OCI-LY7 (cell line): Measurements from ENCODE around the gene UBC. TPM values are rescaled to one million over a fixed set of nuclear protein-coding genes. Genes with fewer than 3 reads are reported as not detected.

ENCODE experiments used
- BruUV-seq: library from RNA; stranded (reverse); fragments of 400-500 nt; replicated peaks from 2 replicates; lab custom pipeline; 2021; lab: Mats Ljungman, UMichigan
- CTCF ChIA-PET: fragments of 300-600 bp; sonication (Branson Sonifier 250); formaldehyde crosslinking; loops from one replicate; lab custom pipeline; 2022; ENCODE audit warnings: antibody characterized with exemption; ENCODE audit not compliant: unreplicated experiment; lab: Charles Lee
- POLR2A ChIA-PET: fragments of 300-600 bp; sonication (Branson Sonifier 250); formaldehyde crosslinking; loops from one replicate; lab custom pipeline; 2022; ENCODE audit warnings: antibody characterized with exemption; lab: Charles Lee
- DNase-seq: peaks from one replicate; pipeline ENCODE4 v3.0.0-alpha.2; 2015; ENCODE audit warnings: low spot score
- H2AFZ ChIP-seq: fragments of 200-600 bp; sonication (generic), shearing (Covaris generic); 2 replicates; pipeline ENCODE4 v1.6.1; 2014; ENCODE audit warnings: mild to moderate bottlenecking, antibody characterized with exemption, low read length, moderate library complexity
- H3K27ac ChIP-seq: fragments of 200-600 bp; sonication (generic); 2 replicates; pipeline ENCODE4 v1.5.1; 2014; ENCODE audit warnings: mixed run types, low read depth, mild to moderate bottlenecking, moderate library complexity, low read length, inconsistent platforms; ENCODE audit not compliant: poor library complexity, severe bottlenecking
- H3K36me3 ChIP-seq: fragments of 200-600 bp; sonication (generic); 2 replicates; pipeline ENCODE4 v1.6.1; 2014; ENCODE audit warnings: mild to moderate bottlenecking, antibody characterized with exemption, low read length, moderate library complexity, mixed read lengths; ENCODE audit not compliant: insufficient read depth
- H3K4me1 ChIP-seq: fragments of 200-600 bp; sonication (generic); 2 replicates; pipeline ENCODE4 v1.5.1; 2014; ENCODE audit warnings: mild to moderate bottlenecking, low read length; ENCODE audit not compliant: insufficient read depth, poor library complexity, severe bottlenecking
- H3K4me2 ChIP-seq: fragments of 200-600 bp; sonication (generic); 2 replicates; pipeline ENCODE4 v1.6.1; 2014; ENCODE audit warnings: mild to moderate bottlenecking, low read length
- H3K4me3 ChIP-seq: fragments of 200-600 bp; sonication (generic); 2 replicates; pipeline ENCODE4 v1.5.1; 2014; ENCODE audit warnings: mild to moderate bottlenecking, low read depth, low read length; ENCODE audit not compliant: poor library complexity, severe bottlenecking
- H3K79me2 ChIP-seq: fragments of 200-600 bp; sonication (generic); 2 replicates; pipeline ENCODE4 v1.6.1; 2016; ENCODE audit warnings: low read depth, mild to moderate bottlenecking, low read length, moderate library complexity, mixed read lengths; ENCODE audit not compliant: insufficient read depth
- H3K9me2 ChIP-seq: fragments of 200-600 bp; sonication (generic); 2 replicates; pipeline ENCODE4 v1.6.1; 2016; ENCODE audit warnings: mild to moderate bottlenecking, low read length, mixed read lengths; ENCODE audit not compliant: insufficient read depth
- H3K9me3 ChIP-seq: fragments of 200-600 bp; sonication (generic); 2 replicates; pipeline ENCODE4 v1.6.1; 2014; ENCODE audit warnings: mild to moderate bottlenecking, mixed run types, low read length, mixed read lengths
- H4K20me1 ChIP-seq: fragments of 200-600 bp; sonication (generic); 2 replicates; pipeline ENCODE4 v1.6.1; 2014; ENCODE audit warnings: mild to moderate bottlenecking, antibody characterized with exemption, low read length, moderate library complexity, mixed read lengths; ENCODE audit not compliant: insufficient read depth
- CTCF ChIP-seq: fragments of 200-600 bp; sonication (generic); conservative IDR thresholded peaks from 2 replicates; pipeline ENCODE4 v1.5.1; 2014; ENCODE audit warnings: mild to moderate bottlenecking, antibody characterized with exemption, low read length, moderate library complexity, mixed read lengths
- EZH2phosphoT487 ChIP-seq: fragments of 200-600 bp; sonication (generic); IDR thresholded peaks from 2 replicates; pipeline ENCODE4 v1.6.1; 2018; ENCODE audit warnings: low read depth, borderline replicate concordance, mild to moderate bottlenecking, mixed run types, antibody characterized with exemption, low read length, moderate library complexity, mixed read lengths
- intact Hi-C: fragments of 100-400 bp; cut with micrococcal nuclease; formaldehyde crosslinking; loops from one replicate; pipeline ENCODE4 v1.10.0; 2022; ENCODE audit not compliant: unreplicated experiment
- total RNA-seq, 2 experiments: library from RNA; depleted of rRNA in 1 of 2; stranded (reverse); fragments of >200 nt in 1 of 2; shearing (Covaris generic) in 1 of 2; gene quantifications; 2 replicates each; pipeline ENCODE4 v1.2.3, GENCODE V29; 2014 to 2022

The UBC gene
- total RNA-seq, 2 experiments from 2014 or later: 431 to 616 TPM

- peak; percentile 90 for DNase-seq
- Histone ChIP-seq H3K4me2 (peak within 1 kb of the TSS; percentile 80), H3K9me2 (no peaks in the 10 kb centered on the region), H3K4me3 (peak within 1 kb of the TSS; percentile 90), H2AFZ (peak within 1 kb of the TSS; percentile 87), H4K20me1 (no peaks in the 10 kb centered on the region), H3K27ac (peak within 1 kb of the TSS; percentile 58), H3K79me2 (peaks cover 31% of the 10 kb centered on the region; the same call in 1 of the 2 replicates), H3K36me3 (peaks cover 32% of the 10 kb centered on the region; the same call in 1 of the 2 replicates), H3K4me1 (peaks cover 41% of the 10 kb centered on the region), H3K9me3 (no peaks in the 10 kb centered on the region)
- TF ChIP-seq EZH2phosphoT487 (no peak), CTCF (no peak)
- CTCF ChIA-PET: interaction anchor here (0.6 to 1.1 kb wide), 3 partner anchors 30 to 56 kb away, joined by 3 to 4 read pairs (median 3); no protein-coding TSS in a partner anchor
- POLR2A ChIA-PET: interaction anchor here (0.8 to 1.4 kb wide), 3 partner anchors 22 to 37 kb away, joined by 3 to 5 read pairs (median 5); no protein-coding TSS in a partner anchor
- intact Hi-C loops: loop anchor here (1.0 to 2.0 kb wide), 4 partner anchors 21 to 76 kb away; no protein-coding TSS in a partner anchor
- BruUV-seq: no TSS peak
These were observed 50.8 kb downstream of the UBC start, which contains the start of gene SCARB1 for GRCh38 chr12:124863416-124864325. Gene SCARB1, minus strand, starts transcription at chr12:124863864. Its CDS starts 144 bp downstream, at chr12:124863720.

- H3K4me3 ChIP-seq: peak overlapping the region; percentile 90
- POLR2A ChIA-PET: interaction anchor here (0.6 to 1.2 kb wide), 7 partner anchors 23 to 75 kb away, joined by 3 to 5 read pairs (median 3); no protein-coding TSS in a partner anchor
- CTCF ChIA-PET: interaction anchor here (0.6 to 1.1 kb wide), 3 partner anchors 30 to 1060 kb away, joined by 3 read pairs; no protein-coding TSS in a partner anchor
- intact Hi-C loops: loop anchor here (1.0 to 2.0 kb wide), 4 partner anchors 21 to 76 kb away; no protein-coding TSS in a partner anchor
- H3K27ac ChIP-seq: peak overlapping the region; percentile 34
- BruUV-seq: no TSS peak
- no peaks in the 10 kb centered on the region for H3K9me2 ChIP-seq
- H3K4me1 ChIP-seq: peaks cover 41% of the 10 kb centered on the region
- peaks cover 31% of the 10 kb centered on the region; the same call in 1 of the 2 replicates for H3K79me2 ChIP-seq
- peak; percentile 69 for DNase-seq
- TF ChIP-seq EZH2phosphoT487 (no peak), CTCF (no peak)
- peak overlapping the region; percentile 45 for H2AFZ ChIP-seq
- H4K20me1 ChIP-seq: no peaks in the 10 kb centered on the region
- no peaks in the 10 kb centered on the region for H3K9me3 ChIP-seq
- H3K36me3 ChIP-seq: peaks cover 37% of the 10 kb centered on the region
- peak overlapping the region; percentile 77 for H3K4me2 ChIP-seq
These were observed 51.6 kb downstream of the UBC start for GRCh38 chr12:124862768-124863415.
